Astrocyte (in vitro differentiated cells and primary cell): Measurements from ENCODE around the gene HYOU1. TPM values are rescaled to one million over a fixed set of nuclear protein-coding genes. Genes with fewer than 3 reads are reported as not detected.

ENCODE experiments used
- DNase-seq: peaks from one replicate; pipeline ENCODE4 v3.0.0-alpha.2; 2010; ENCODE audit warnings: low read depth
- FAIRE-seq: peaks from 2 replicates; lab custom pipeline; 2011; peaks lifted over from hg19 to GRCh38; lab: Jason Lieb, UNC
- H2AFZ ChIP-seq: 2 replicates; pipeline ENCODE4 v1.6.0; 2012; ENCODE audit warnings: low read depth, low read length, inconsistent platforms
- H3K27ac ChIP-seq: 2 replicates; pipeline ENCODE4 v1.5.1; 2011; ENCODE audit warnings: low read depth, low read length, inconsistent platforms
- H3K27me3 ChIP-seq: 2 replicates; pipeline ENCODE4 v1.6.0; 2011; ENCODE audit warnings: low read length, inconsistent platforms; ENCODE audit not compliant: insufficient read depth
- H3K36me3 ChIP-seq: 2 replicates; pipeline ENCODE4 v1.5.1; 2011; ENCODE audit warnings: low read length, inconsistent platforms; ENCODE audit not compliant: insufficient read depth
- H3K4me1 ChIP-seq: 2 replicates; pipeline ENCODE4 v1.5.1; 2011; ENCODE audit warnings: low read length, inconsistent platforms; ENCODE audit not compliant: insufficient read depth
- H3K4me2 ChIP-seq: 2 replicates; pipeline ENCODE4 v1.6.0; 2012; ENCODE audit warnings: low read length, inconsistent platforms
- H3K4me3 ChIP-seq: 2 replicates; pipeline ENCODE4 v1.5.1; 2011; ENCODE audit warnings: low read depth, mild to moderate bottlenecking, low read length, inconsistent platforms; ENCODE audit not compliant: insufficient read depth
- H3K79me2 ChIP-seq: 2 replicates; pipeline ENCODE4 v1.6.0; 2012; ENCODE audit warnings: mild to moderate bottlenecking, low read length, inconsistent platforms; ENCODE audit not compliant: insufficient read depth
- H3K9ac ChIP-seq: 2 replicates; pipeline ENCODE4 v1.6.0; 2012; ENCODE audit warnings: mild to moderate bottlenecking, low read length, inconsistent platforms
- H3K9me3 ChIP-seq: 2 replicates; pipeline ENCODE4 v1.5.1; 2012; ENCODE audit warnings: low read depth, mild to moderate bottlenecking, low read length, inconsistent platforms; ENCODE audit not compliant: insufficient read depth
- H4K20me1 ChIP-seq: 2 replicates; pipeline ENCODE4 v1.6.0; 2012; ENCODE audit warnings: low read length, inconsistent platforms; ENCODE audit not compliant: insufficient read depth
- H3K27ac Mint-ChIP-seq: one replicate; pipeline ENCODE4 v1.8.0; 2021; ENCODE audit warnings: mild to moderate bottlenecking, mixed read lengths; ENCODE audit not compliant: unreplicated experiment
- H3K27me3 Mint-ChIP-seq: one replicate; pipeline ENCODE4 v1.8.0; 2021; ENCODE audit warnings: low read depth, mixed read lengths; ENCODE audit not compliant: unreplicated experiment
- H3K36me3 Mint-ChIP-seq: one replicate; pipeline ENCODE4 v1.8.0; 2021; ENCODE audit warnings: low read depth, mixed read lengths; ENCODE audit not compliant: unreplicated experiment
- H3K4me1 Mint-ChIP-seq: one replicate; pipeline ENCODE4 v1.8.0; 2021; ENCODE audit warnings: low read depth, mixed read lengths; ENCODE audit not compliant: unreplicated experiment
- H3K4me3 Mint-ChIP-seq: one replicate; pipeline ENCODE4 v1.8.0; 2021; ENCODE audit warnings: mild to moderate bottlenecking, moderate library complexity, mixed read lengths; ENCODE audit not compliant: unreplicated experiment
- H3K9me3 Mint-ChIP-seq: one replicate; pipeline ENCODE4 v1.8.0; 2021; ENCODE audit warnings: mild to moderate bottlenecking, mixed read lengths; ENCODE audit not compliant: unreplicated experiment
- EZH2 ChIP-seq: IDR thresholded peaks from 2 replicates; pipeline ENCODE4 v1.6.1; 2012; ENCODE audit warnings: mild to moderate bottlenecking, low read length, inconsistent platforms; ENCODE audit not compliant: insufficient read depth
- total RNA-seq: library from RNA; stranded (reverse); gene quantifications from 2 replicates; pipeline ENCODE4 v1.2.1, GENCODE V29; 2021
- TF ChIP-seq, protein P1 (sequence below): IDR thresholded peaks from 2 replicates; pipeline ENCODE4 v1.5.1; 2011; ENCODE audit warnings: low read depth, mild to moderate bottlenecking, inconsistent platforms, low read length, moderate library complexity; ENCODE audit not compliant: insufficient read depth

Gene HYOU1
- total RNA-seq, 1 donor from 2014 or later = 282 TPM

DNA sequence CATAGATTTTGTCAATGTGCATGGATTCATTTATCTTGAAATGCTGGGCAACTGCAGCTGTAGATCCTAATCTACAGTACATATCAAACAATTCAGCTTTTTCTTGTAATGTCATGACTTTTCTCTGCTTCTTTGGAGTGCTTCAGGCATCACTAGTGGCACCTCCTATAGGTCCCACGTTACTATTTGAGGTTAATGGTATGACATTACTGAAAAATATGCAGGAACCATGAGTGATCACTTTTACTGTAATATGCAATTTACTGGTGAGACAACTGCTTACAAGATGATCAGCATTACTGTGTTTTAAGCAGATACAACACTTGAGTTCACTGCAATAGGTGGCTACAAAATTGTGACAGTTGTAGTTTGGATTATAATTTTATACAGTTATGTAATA, 56.1 kb downstream of the HYOU1 start:
- H3K36me3 ChIP-seq = peaks cover 8% of the 10 kb centered on the region
- H3K79me2 ChIP-seq = peaks cover 22% of the 10 kb centered on the region
- H2AFZ ChIP-seq = no peak overlapping the region
- TF ChIP-seq, protein P1, sequence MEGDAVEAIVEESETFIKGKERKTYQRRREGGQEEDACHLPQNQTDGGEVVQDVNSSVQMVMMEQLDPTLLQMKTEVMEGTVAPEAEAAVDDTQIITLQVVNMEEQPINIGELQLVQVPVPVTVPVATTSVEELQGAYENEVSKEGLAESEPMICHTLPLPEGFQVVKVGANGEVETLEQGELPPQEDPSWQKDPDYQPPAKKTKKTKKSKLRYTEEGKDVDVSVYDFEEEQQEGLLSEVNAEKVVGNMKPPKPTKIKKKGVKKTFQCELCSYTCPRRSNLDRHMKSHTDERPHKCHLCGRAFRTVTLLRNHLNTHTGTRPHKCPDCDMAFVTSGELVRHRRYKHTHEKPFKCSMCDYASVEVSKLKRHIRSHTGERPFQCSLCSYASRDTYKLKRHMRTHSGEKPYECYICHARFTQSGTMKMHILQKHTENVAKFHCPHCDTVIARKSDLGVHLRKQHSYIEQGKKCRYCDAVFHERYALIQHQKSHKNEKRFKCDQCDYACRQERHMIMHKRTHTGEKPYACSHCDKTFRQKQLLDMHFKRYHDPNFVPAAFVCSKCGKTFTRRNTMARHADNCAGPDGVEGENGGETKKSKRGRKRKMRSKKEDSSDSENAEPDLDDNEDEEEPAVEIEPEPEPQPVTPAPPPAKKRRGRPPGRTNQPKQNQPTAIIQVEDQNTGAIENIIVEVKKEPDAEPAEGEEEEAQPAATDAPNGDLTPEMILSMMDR = no peak
- no peak for TF ChIP-seq EZH2
- no peaks in the 10 kb centered on the region for H3K27me3 ChIP-seq
- H3K4me3 ChIP-seq = no peak overlapping the region
- Mint-ChIP-seq H3K9me3 (no peaks in the 10 kb centered on the region), H3K27ac (peak overlapping the region; percentile 71), H3K36me3 (peaks cover 5% of the 10 kb centered on the region), H3K4me3 (no peak overlapping the region), H3K27me3 (no peaks in the 10 kb centered on the region), H3K4me1 (peaks cover 14% of the 10 kb centered on the region)
- FAIRE-seq (no peak), DNase-seq (peak; percentile 29)
- peaks cover 24% of the 10 kb centered on the region for H3K4me1 ChIP-seq
- H3K27ac ChIP-seq = peak overlapping the region; percentile 13
- no peaks in the 10 kb centered on the region for H3K9me3 ChIP-seq
- peak overlapping the region; percentile 11 for H3K4me2 ChIP-seq
- no peak overlapping the region for H3K9ac ChIP-seq
- H4K20me1 ChIP-seq = no peaks in the 10 kb centered on the region

DNA sequence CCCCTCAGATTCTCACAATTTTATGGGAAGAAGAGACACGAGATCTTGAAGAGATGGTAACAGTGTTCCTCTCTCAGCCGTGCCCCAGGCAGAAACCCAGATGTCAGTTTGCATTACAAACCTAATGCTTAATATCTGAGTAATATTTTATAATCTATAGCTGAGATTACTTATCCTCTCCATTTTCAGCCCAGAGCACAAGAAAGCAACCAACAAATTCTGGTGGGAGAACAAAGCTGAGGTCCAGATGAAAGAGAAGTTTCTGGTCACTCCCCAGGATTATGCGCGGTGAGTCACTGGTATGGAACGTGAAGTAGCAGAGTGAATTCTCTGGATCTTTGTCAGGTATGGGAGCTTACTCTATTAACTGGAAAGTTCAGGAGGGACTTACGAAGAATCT, 58.2 kb downstream of the HYOU1 start:
- no peaks in the 10 kb centered on the region for H3K9me3 ChIP-seq
- peak overlapping the region; percentile 88 for H3K4me3 ChIP-seq
- H3K4me1 ChIP-seq = peaks cover 24% of the 10 kb centered on the region
- peak overlapping the region; percentile 71 for H3K27ac ChIP-seq
- DNase-seq (peak; percentile 83), FAIRE-seq (no peak)
- H3K27ac Mint-ChIP-seq = peak overlapping the region; percentile 67
- peaks cover 22% of the 10 kb centered on the region for H3K79me2 ChIP-seq
- peaks cover 5% of the 10 kb centered on the region for H3K36me3 Mint-ChIP-seq
- peak overlapping the region; percentile 97 for H3K4me2 ChIP-seq
- H4K20me1 ChIP-seq = no peaks in the 10 kb centered on the region
- TF ChIP-seq, protein P1 = no peak
- no peak for TF ChIP-seq EZH2
- H3K4me3 Mint-ChIP-seq = peak overlapping the region; percentile 92
- peak overlapping the region; percentile 98 for H2AFZ ChIP-seq
- peaks cover 4% of the 10 kb centered on the region for H3K36me3 ChIP-seq
- H3K27me3 Mint-ChIP-seq = no peaks in the 10 kb centered on the region
- H3K9ac ChIP-seq = peak overlapping the region; percentile 83
- no peaks in the 10 kb centered on the region for H3K9me3 Mint-ChIP-seq
- no peaks in the 10 kb centered on the region for H3K27me3 ChIP-seq
- peaks cover 14% of the 10 kb centered on the region for H3K4me1 Mint-ChIP-seq

DNA sequence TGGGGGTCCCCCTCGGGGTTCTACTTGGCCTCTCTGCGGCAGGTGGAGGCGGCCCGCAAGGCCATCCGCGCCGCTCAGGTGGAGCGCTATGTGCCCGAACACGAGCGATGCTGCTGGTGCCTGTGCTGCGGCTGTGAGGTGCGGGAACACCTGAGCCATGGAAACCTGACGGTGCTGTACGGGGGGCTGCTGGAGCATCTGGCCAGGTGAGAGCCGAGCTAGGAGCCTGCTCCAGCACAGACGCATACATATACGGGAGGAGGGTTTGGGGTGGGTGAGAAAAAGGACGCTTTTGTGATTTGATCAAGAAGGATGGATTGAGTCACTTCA, 58.7 kb downstream of the HYOU1 start:
- Histone ChIP-seq H3K4me3 (peak overlapping the region; percentile 88), H3K27ac (peak overlapping the region; percentile 71), H3K79me2 (peaks cover 22% of the 10 kb centered on the region), H3K9me3 (no peaks in the 10 kb centered on the region), H4K20me1 (no peaks in the 10 kb centered on the region), H3K4me1 (peaks cover 24% of the 10 kb centered on the region), H3K4me2 (peak overlapping the region; percentile 97), H3K27me3 (no peaks in the 10 kb centered on the region), H3K36me3 (peaks cover 4% of the 10 kb centered on the region), H2AFZ (peak overlapping the region; percentile 98), H3K9ac (peak overlapping the region; percentile 83)
- no peaks in the 10 kb centered on the region for H3K9me3 Mint-ChIP-seq
- peaks cover 14% of the 10 kb centered on the region for H3K4me1 Mint-ChIP-seq
- no peaks in the 10 kb centered on the region for H3K27me3 Mint-ChIP-seq
- TF ChIP-seq, protein P1 = no peak
- no peak for TF ChIP-seq EZH2
- DNase-seq (no peak), FAIRE-seq (no peak)
- H3K27ac Mint-ChIP-seq = peak overlapping the region; percentile 67
- H3K4me3 Mint-ChIP-seq = peak overlapping the region; percentile 92
- H3K36me3 Mint-ChIP-seq = peaks cover 5% of the 10 kb centered on the region
